NCI-H2196 (cell line): ENCODE measurements around the gene E4F1.

Source experiments
- DNase-seq: peaks from one replicate; lab custom pipeline; 2025; ENCODE audit not compliant: unreplicated experiment; lab: John Stamatoyannopoulos, UW

E4F1 gene

DNA sequence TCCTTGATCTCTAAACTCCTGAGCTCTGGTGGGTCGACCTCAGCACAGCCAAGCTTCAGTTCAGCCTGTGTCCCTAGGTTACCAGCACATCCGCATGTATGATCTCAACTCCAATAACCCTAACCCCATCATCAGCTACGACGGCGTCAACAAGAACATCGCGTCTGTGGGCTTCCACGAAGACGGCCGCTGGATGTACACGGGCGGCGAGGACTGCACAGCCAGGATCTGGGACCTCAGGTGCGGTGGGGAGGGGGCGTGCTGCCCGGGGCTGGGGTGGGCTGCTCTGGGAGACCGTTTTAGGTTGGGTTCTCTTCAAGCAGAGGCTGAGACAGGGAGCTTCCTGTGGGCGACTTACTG, 17.0 kb upstream of the E4F1 start:
- DNase-seq: no peak

DNA sequence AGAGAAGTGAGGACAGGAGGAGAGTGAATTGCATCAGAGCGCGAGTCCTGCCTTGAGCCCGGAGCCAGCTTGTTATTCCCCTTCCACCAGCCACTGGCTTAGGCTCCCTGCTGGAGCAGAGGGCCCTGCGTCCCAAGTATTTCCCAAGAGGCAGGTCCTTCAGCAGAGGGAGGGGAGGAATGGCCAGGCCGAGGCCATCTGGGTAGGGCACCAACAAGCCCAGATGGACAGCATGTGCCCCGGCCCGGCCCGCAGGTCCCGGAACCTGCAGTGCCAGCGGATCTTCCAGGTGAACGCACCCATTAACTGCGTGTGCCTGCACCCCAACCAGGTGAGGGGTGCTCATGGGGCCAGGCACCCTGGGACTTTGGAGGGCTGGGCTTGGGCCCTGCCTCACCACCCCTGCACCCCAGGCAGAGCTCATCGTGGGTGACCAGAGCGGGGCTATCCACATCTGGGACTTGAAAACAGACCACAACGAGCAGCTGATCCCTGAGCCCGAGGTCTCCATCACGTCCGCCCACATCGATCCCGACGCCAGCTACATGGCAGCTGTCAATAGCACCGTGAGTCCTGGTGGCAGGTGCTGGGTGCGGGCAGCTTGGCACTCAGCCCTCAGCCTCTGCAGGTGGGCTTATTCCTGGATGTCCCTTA, 16.5 kb upstream of the E4F1 start:
- no peak for DNase-seq

DNA sequence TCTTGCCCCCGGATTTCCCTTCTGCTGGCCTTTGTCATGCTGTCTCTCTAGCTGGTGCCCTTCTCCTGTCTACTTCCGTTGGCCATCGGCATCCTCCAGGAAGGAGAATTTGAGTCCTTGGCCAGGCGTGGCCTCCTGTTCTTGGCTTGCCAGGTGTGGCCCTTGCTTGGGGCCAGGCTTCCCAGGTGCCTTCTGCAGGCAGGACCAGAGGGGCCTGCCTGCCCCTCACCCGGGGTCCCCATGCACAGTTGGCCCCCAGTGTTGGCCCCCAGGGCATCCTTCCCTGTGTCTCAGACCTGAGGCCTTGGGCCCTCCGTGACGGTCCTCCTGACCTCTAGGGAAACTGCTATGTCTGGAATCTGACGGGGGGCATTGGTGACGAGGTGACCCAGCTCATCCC, 15.5 kb upstream of the E4F1 start:
- no peak for DNase-seq

DNA sequence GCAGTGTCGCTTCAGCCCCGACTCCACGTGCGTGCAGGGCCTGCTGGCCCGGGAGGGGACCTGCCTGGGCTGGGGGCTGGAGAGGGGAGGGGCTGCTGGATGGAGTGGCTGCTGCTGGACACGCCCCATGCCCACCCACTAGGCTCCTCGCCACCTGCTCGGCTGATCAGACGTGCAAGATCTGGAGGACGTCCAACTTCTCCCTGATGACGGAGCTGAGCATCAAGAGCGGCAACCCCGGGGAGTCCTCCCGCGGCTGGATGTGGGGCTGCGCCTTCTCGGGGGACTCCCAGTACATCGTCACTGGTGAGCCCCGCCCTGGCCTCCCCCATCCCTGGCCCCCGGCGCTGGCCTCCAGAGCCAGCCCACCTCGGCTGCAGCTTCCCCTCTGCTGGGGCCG, 15.1 kb upstream of the E4F1 start:
- no peak for DNase-seq

DNA sequence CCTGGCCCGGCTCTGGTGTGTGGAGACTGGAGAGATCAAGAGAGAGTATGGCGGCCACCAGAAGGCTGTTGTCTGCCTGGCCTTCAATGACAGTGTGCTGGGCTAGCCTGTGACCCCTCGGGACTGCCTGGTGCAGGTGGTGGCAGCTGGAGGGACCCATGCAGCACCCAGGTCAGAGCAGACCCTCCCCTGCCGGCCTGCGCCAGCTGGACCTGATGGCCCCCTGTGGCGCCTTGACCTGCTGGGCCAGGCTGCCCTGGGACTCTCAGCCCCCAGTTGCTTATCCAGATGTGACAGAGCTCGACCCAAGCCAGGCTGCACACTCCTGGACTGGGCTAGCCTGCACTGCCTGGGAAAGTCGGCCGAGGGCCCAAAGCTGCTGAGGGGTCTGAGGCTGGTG, 14.6 kb upstream of the E4F1 start:
- DNase-seq: no peak

DNA sequence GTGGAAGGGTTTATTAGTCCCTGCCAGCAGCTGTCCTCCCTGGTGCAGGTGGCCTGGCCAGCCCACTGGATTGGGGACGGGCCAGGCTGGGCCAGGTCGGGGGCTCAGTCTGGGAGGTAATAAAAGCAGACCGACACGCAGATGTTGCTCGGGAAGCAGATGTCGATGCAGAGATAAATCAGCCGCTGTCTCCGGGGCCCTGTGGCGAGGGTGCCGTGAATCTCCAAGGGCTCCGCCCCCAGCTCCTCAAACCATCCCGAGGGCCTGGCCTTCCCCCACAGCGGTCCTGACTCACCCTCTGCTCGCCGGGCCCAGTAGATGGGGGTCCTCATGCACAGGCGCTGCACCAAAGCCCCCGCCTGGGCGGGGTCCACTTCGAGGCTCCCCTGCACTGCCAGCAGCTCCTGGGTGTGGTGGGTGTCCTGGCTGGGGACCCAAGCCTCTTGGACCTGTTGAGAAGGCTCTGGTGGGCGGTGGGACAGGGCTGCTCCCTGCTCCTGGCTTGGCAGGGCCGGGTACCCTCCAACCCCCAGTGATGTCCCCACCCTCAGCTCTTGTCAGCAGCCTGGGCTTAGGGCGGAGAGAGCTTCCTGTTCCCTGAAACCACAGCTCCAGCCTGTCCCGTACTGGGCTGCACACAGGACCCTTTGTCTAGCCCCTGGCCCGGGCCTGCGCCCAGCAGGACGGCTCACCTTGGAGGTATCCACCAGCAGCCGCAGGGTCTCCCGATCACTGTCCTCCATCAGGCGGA, 14.0 kb upstream of the E4F1 start:
- no peak for DNase-seq

DNA sequence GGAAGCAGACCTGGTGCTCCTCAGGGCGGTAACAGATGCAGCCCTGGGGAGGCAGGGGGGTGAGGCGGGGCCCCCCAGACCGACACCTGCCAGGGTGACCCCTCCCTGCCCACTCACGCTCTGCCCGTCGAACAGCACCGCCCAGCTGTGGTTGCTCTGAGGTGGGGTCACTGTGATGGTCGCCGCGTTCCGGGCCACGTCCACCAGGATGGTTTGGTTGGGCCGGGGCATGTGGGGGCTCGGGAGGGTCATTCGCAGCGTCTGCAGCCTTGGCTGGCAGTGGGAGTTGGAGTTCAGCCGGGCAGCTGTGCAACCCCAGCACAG, 13.4 kb upstream of the E4F1 start:
- no peak for DNase-seq

DNA sequence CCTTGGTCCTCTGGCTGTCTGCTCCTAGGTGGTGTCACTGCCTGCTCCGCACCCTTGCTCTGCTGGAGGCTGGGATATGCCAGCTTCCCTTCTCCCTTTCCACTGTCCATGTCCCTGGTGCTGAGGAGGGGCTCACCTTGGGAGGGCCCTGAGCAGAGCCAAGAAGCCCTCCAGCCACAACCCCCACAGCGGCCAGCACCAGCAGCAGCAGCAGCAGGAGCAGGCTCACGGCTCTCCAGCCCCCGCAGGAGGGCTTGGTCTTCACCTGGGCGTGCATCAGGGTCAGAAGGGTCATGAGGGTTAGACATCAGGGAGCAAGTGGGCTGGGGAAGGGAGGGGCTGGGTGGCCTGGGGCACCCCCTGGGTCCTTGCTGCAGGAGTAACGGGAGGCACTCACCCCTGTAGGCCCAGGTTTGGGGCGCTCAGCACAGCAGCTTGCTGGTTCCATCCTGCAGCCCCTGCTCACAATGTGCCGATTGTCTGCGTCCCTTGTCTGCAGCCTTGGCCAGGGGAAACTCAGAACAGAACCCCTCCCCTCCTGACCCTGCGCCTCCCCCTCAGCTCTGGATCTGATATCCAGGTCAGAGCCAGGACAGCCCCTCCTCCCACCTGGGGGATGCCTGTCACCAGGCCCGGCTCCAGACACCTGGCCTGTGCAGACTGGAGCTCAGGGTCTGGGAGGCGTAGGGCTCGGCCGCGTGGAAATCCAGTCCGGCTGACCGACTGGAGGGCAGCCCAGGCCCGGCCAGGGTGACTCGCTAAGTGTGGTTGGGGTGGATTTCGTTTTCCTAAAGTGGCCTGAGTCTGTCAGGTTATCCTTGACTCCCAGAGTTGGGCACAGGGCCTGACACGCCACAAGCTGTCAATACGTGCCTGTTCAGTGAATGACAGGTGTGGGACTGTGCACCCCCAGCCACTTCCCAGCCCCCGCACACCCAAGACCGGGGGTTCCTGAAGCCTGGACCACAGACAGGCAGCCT, 12.7 kb upstream of the E4F1 start, which contains the start of gene BRICD5:
Gene BRICD5 (minus strand): TSS at position 478 of the 980 bp plus-strand sequence. CDS start 30 bp downstream, at position 448.
- no peak for DNase-seq

DNA sequence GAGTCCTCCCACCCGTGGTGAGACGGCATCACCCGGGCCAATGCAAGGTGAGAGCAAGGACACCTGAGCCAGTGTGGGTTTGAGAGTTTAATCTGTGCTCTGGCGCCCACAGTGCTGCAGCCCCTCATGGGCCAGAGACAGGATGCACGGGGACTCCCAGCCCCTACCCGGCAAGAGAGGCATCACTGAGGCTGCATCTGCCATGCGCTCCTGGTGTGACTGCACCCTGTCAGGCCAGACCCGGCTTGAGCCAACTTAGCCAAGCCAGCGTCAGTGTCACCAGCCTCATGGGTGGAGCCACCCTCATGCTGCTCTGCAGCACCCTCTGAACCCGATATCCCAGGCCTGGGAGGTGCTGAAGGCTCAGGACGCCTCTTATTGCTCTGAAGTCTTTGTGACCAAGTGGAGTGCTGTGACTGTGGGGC, 11.5 kb upstream of the E4F1 start:
- peak; percentile 28 for DNase-seq

DNA sequence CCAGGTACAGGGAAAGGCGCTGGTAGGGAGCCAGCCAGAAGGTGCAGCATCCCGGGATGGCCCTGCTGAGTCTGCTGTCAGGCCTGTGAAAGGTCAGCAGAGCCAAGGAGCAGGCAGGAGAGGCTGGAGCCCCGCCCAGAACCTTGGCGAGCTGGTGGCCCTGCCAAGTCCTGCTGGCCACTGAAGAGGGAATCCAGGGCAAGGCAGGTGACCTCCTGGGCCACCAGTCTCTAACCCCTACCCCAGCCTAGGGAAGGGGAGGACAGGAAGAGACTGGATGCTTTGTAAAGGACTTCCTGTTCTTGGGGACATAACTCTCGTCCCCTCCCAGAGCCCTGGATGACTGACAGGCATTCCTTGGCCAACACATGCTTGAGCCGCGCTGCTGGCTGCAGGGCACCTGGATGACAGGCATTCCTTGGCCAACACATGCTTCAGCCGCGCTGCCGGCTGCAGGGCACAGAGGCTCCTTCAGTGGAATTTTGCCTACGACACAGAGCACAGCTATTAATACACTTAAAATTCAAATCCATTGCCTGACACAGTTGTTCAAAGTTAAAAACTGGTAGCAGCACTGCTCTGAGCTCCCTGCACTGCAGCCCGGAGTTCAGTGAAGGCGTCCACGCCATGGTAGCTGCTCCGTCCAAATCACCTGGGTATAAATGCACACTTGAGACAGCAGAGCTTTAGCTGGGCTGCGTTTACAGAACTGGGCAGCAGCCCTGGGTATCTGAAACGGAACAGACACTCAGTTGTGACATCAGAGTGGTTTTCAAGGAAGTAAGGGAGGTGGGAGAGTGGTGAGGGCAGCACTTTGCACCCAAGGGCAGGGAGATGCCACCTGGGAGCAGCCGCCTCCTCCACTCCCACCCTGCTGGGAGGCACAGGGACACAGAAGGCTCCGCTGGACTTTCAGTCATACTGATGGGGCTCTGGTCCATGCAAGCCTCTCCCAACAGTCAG, 10.7 kb upstream of the E4F1 start:
- DNase-seq: no peak

DNA sequence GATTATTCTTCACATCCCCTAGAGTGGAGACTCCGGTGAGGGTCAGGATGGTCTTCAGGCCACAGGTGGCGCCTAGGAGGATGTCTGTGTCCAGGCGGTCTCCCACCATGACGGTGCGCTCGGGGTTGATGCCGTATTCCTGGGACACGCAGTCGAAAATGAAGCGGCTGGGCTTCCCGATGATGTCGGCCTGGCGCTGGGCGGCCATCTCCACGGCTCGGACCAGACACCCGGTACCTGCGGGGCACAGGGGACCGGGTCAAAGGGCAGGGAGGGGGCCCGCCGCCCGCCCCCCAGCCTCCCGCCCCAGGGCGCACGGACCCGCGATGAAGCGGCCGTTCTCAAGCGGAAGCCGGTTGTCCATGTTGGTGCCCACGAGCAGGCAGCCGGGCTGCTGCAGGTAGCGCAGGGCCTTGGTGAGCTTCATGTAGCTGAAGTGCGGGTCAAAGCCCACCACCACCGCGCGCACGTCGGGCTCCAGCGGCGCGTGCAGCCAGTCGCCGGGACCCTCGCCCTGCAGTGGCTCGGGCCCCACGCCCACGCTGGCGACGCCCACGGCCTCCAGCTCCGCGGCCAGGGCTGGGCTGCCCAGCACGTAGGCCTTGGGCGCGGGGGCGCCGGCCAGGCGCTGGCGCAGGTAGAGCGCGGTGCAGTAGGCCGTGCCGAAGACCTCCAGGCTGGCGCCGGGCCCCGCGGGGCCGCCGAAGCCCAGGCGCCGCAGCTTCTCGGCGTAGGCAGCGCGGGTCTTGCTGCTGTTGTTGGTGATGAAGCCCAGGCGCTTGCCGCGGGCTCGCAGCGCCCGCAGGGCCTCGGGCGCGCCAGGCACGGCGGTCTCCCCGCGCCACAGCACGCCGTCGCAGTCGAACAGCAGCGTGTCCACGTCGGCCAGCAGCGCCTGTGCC, 9.3 kb upstream of the E4F1 start:
- no peak for DNase-seq

DNA sequence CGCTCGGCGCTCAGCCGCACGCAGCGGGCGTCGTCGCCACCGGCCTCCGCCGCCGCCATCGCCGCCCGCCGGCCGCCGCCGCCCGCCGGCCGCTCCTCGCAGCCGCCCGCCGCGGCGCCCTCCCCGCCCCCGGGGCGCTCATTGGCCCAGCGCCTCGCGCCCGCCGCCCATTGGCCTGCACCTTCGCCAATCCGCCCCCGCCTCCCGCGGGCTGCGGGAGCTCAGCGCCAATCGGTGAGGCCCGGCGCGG, 8.7 kb upstream of the E4F1 start, which contains the start of gene PGP:
Gene PGP (minus strand): TSS at position 122 of the 250 bp plus-strand sequence. CDS start 63 bp downstream, at position 59.
- DNase-seq: no peak

DNA sequence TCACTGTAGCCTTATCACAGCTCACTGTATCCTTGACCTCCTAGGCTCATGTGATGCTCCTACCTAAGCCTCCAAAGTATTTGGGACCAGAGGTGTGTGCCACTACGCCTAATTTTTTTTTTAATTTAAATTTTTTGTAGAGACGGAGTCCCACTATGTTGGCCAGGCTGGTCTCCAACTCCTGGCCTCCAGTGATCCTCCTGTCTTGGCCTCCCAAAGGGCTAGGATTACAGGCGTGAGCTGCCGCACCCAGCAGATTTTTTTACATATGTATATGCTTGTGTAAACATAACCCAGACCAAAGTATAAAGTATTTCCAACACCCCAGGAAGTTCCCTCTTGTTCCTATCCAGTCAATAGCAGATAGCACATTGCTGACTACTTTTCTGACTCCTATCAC, 7.1 kb upstream of the E4F1 start:
- no peak for DNase-seq

DNA sequence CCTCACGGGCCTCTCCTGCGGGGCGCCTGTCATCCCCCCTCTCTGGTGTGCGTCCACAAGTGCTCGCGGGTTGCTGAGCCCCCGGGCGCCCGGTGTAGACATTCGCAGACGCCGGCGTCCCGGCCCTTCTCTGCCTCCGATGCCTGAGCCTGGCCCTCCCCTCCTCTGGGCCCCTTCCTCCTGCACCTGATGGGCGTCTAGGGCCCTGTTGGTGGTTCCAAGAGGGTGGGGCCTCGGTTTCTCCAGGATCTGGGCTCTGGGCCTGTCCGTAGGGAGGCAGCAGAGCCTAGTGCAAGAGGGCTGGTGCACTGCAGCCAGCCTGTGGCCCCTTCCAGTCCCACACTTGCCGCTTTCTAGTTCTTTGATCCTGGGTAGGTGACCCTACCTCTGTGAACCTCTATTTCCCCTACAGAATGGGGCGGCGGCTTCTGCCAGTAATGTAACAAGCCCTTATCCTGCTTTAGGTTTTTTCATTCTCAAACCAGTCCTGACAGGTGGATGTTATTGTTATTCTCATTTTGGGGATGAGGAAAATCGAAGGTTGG, 623 bp downstream of the E4F1 start:
- peak; percentile 38 for DNase-seq

DNA sequence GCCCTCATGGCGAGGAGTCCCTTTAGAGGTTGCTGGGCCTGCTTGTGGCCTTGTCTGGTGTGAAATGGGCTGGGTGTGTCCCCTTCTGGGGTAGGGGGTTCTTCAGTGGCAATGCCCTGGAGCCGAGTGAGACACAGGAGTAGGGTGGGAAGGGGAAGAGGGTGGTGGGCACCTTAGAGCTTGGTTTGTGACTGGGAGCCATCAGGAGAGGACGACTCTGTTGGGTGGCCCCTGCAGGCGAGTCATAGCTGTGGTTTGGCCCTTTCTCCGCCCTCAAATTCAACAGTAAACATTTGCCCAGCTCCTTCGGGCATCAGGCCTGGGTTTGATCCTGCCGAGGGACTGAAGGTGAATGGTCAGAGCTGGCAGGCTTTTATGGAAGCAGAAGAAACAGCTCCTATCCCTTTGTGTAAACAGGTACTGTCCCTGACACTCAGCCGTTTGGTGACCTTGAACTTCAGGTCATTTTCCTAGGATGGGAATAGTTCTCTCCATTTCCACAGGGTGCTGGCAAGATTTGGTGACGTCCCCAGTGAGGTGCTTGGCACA, 2.9 kb downstream of the E4F1 start:
- peak; percentile 39 for DNase-seq

DNA sequence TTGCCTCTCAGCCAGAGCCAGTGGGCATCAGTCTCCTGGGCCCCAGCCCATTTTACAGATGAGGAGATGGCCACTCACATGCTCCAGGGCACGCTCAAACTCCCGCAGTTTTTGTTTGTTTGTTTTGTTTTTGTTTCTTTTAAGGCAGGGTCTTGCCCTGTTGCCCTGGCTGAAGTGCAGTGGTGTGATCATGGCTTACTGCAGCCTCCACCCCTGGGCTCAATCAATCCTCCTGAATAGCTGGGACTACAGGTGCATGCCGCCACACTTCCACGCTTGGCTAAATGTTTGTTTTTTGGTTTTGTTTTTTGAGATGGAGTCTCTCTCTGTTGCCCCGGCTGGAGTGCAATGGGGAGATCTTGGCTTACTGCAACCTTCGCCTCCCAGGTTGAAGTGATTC, 3.5 kb downstream of the E4F1 start:
- DNase-seq: no peak

DNA sequence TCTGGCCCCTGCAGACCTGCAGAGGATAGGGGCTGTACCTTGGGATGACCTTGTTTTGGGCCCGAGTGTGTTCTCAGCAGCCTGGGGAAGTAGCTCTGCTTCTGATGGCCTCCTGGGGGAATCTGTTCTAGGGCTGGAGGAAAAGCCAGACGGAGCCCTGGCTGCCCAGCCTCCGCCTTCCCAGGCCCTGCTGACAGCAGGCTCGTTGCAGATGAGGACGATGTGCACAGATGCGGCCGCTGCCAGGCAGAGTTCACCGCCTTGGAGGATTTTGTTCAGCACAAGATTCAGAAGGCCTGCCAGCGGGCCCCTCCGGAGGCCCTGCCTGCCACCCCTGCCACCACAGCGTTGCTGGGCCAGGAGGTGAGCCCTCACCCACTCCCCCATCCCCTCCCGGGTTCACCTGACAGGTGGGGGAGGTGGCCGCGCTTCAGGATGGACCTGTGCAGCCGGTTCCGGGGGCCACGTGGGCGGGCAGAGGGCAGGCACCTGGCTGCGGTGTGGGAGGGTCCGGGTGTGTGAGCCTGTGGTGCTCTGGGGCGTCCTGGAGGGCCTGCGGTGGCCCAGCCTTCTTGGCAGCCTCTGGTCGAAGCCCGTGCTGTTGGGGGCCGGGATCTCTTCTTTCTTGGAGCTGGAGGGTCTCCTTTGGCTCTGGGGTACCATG, 4.9 kb downstream of the E4F1 start:
- no peak for DNase-seq

DNA sequence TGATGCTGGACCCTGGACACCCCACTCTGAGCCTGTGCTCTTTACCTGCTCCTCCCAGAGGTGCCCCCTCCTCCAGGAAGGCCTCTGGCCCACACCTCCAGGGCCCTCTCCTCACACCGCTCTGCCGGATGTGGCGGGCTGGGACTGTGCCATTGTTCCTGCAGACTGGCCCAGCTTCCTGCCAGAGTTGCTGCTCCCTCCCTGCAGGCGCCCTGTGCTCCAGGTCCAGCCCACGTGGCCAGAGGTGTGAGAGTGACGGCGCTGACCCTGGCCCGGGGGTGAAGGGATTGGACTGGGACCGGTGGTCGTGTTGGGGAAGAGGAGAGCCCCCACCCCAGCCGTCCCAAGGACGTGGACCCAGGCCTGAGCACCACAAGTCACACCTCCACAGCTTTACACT, 5.7 kb downstream of the E4F1 start:
- no peak for DNase-seq
